Left lobe of liver (tissue), 2 donors: ENCODE data around the gene ALKBH5. TPM values are rescaled to one million over a fixed set of nuclear protein-coding genes. Genes with fewer than 3 reads are reported as not detected.
A peak's percentile ranks its signal among the peaks of the same experiment; 100 is the strongest.
"Not testable (repeated sequence)": the region's sequence is repeated elsewhere in the genome, so short reads cannot be mapped to it uniquely, and the experiment has no call there.

Experiments used
- ATAC-seq: fragments of 200-7000 bp; cut with Tn5 transposase; one replicate; pipeline ENCODE4 v1.9.1; 2020; ENCODE audit warnings: mild to moderate bottlenecking, moderate library complexity
- DNase-seq: peaks from one replicate; pipeline ENCODE4 v3.0.0-alpha.2; 2020; ENCODE audit warnings: low spot score
- total RNA-seq: library from RNA; stranded (reverse); gene quantifications from one replicate; pipeline ENCODE4 v1.2.1, GENCODE V29; 2021
- donor health status: DM: no; HTN: no; CAD: no; lungs with moderate emphysema.
- donor health status: DM: no; HTN: yes; CAD: no.

Gene ALKBH5
- total RNA-seq, 1 donor from 2014 or later, result 69.2 TPM

GRCh38 chr17:18213666-18214270 is 30.1 kb downstream of the ALKBH5 start:
- DNase-seq (no peak), ATAC-seq (no peak)

DNA sequence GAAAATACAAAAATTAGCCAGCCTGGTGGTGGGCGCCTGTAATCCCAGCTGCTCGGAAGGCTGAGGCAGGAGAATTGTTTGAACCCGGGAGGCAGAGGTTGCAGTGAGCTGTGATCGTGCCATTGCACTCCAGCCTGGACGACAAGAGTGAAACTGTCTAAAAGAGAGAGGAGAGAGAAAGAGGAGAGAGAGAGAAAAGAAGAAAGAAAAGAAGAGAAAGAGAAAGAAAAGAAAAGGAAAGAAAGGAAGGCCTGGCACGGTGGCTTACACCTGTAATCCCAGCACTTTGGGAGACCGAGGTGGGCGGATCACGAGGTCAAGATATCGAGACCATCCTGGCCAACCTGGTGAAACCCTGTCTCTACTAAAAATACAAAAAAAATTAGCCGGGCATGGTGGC is 33.3 kb downstream of the ALKBH5 start:
- ATAC-seq, DNase-seq: not testable (repeated sequence)

GRCh38 chr17:18217412-18218015 is 33.9 kb downstream of the ALKBH5 start:
- ATAC-seq (peak; percentile 92), DNase-seq (peak; percentile 73)

DNA sequence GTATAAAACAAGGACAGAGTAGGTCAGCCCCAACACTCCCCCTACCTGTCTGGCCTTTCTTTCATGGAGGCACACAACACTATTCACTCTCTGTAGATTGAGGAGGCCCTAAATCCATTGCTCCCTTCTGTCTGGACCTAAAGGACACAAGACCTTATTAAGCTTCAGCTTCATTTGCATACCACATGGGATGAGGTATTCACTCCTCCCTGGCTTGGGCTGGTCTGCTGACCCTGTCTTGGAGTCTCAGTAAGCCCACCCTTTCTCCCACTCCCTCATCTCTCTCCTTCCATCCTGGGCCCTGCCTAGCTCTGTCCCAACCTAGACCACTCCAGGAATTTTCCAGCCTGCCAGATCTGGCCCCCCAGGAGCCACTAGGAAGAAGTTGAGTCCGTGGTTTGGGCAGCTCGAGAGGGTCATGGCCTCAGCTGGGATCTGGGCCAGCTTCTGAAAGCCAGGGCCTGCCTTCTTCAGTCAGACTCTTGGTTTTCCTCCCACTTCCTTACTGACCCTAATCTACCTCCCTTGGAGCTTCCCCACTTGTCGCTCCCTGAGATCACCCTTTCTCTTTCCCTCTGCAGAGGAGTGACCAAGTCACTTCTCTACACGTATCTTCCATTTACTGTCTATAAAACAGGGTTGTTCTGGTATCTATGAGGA is 35.3 kb downstream of the ALKBH5 start:
- no peak for DNase-seq
- ATAC-seq, result peak; percentile 33

DNA sequence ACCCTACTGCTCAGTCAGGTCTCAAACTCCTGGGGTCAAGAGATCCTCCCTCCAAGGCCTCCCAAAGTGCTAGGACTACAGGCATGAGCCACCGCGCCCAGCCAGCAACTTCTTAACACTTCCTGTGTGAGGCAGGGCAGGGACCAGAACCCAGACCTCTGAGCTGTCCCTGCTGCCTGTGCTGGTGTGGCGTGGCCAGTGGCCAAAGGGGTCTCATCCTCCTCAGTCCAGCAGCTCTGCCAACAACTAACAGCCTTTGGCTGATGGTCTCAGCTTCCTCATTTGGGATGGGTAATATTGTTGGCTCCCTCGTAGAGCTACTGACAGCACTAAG is 40.4 kb downstream of the ALKBH5 start:
- no peak for DNase-seq
- no peak for ATAC-seq

DNA sequence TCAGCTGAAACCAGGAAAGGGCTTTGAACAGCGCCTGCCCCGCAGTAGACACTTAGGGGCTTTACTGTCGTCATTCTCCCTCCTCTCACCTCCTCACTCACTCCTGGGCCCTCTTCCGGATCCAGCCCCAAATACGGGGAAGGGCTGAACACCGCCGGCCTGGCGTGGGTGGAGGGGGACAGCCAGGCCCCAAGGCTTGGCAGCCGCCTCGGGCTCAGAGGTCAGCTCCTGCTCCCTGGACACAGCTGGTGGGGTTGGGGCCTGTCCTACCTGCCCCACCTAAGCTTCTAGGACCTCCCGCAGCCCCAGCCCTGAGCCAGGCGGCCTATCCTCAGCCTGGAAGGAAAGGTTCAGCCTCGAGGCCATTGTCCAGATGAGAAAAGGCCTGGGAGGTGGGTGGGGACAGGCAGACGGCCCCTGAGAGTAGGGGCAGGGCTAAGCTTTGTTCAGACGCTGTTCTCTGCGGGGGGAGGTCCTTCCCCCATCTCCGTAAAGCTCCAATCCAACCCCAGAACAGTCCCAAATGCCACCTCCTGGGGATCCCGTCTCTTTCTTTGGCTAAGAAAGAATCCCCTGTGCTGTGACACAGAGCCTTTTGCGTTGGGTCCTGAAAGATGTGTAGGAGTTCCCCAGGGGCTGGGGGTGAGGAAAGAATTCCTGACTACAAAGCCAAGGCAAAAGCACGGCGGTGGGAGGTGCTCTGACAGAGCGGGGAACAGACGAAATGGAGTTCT is 40.9 kb downstream of the ALKBH5 start:
- no peak for DNase-seq
- no peak for ATAC-seq

GRCh38 chr17:18225121-18225641 is 41.6 kb downstream of the ALKBH5 start, which contains the start of gene LLGL1:
TSS of gene LLGL1 (plus strand) at chr17:18225635. CDS start at chr17:18225683, 48 bp downstream.
- peak; percentile 98 for ATAC-seq
- peak; percentile 96 for DNase-seq

DNA sequence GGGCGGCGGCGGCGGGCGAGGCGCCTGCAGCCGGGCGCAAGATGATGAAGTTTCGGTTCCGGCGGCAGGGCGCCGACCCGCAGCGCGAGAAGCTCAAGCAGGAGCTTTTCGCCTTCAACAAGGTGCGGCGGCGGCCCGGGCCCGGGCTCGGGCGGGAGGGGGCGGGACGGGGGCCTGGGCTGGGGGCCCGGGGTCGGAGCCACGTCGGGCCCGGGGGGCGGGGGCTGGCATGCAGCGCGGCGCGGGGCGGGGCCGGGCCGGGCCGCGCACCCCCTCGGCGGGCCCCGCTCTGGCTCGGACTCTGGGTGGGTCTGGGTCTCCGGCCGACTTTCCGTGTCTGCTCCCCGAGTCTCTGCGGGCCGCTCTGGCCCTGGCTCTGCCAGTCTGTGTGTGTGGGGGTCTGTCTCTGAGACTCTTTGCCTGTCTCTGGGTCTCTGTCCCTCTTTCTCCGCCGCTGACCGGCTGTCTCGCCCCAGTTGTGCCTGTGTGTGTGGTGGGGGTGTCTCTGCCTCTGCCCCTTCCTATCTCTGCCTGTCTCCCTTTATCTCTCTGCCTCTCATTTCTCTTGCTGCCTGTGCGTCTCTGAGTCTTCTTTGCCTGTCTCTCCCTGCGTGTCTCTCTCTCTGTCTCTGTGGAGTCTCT is 42.1 kb downstream of the ALKBH5 start:
- DNase-seq, result no peak
- no peak for ATAC-seq

DNA sequence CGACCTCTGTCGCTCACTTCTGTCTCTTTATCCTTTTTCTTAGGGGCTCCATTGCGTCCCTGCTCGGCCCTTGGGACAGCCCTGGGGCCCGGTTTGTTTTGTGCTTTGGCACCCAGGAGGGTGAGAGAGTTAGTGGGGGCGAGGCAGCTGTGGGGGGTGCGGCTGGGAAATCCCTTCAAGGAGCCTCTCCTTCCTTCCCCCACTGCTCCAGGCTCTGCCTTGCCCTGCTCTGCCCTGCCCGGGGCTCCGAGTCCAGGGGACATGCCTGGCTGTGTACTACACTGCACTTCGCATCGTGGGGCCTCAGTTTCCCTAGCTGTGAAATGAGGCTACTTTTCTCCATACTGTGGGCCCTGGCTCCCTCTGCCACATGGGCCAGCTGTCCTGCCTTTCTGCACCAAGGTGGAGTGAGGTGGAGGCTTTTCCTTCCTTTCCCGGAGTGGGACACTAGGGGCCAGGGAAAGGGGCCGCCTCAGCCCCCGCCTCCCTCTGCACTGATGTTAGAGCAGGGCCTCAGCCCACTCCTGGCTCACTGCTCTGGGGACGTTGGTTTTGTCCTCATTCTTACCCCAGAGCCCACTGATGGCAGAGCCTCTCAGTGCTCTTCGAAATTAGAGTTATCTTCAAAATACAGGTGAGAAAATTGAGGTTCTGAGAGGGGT is 42.8 kb downstream of the ALKBH5 start:
- DNase-seq, result no peak
- no peak for ATAC-seq

DNA sequence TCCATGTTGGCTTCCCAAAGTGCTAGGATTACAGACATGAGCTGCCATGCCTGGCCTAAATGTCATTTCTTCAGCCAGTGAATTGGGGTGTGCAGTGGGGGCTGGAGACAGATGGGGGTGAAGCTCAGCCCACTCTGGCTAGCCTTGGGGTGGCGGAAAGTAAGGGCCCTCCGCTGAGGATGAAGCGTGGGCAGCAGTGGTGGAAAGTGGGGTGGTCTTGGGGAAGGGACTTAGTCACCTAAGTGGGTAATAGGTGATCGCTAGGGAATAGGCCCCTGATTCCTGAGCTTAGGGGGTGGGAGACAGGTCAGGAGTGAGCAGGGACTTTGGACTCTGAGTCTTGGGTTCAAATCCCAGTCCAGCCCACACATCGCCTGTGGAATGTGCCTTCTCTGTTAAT is 44.0 kb downstream of the ALKBH5 start:
- no peak for ATAC-seq
- DNase-seq, result no peak

- ATAC-seq, result no peak
- no peak for DNase-seq
Observed at GRCh38 chr17:18228176-18228682, 44.6 kb downstream of the ALKBH5 start.

DNA sequence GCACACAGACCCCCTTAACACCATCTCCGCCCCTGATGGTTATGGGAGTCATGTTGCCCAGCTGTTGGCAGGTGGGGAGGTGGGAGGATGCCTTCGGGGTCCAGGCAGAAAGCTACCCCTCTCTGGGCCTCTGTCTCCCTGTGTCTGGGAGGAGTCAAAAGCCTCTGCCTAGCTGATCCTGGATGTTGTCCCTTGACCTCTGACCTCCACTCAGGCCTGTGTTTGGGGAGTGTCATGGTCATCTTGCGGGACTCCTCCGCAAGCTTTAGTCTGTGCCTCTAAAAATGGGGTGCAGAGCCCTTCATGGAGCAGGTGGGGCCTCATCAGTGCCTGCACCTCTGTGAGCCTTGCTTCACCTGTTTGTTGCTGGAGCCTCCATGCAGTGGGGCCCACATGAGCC is 45.6 kb downstream of the ALKBH5 start:
- no peak for DNase-seq
- no peak for ATAC-seq

DNA sequence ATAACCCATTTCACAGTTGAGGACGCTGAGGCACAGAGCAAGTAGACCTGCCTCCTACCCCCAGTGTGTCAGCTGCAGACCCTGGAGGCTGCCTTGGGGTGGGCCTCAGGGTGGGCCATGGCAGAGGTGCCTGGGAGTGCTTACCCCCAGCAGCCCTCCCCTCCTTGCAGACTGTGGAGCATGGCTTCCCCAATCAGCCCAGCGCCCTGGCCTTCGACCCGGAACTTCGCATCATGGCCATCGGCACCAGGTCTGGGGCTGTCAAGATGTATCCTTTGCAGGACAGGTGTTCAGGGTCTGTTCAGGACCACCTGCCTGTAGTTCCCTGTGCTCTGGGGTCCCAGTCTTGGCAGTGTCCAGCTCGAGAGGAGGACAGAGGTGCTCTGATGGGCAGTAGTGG is 46.1 kb downstream of the ALKBH5 start:
- ATAC-seq, result no peak
- DNase-seq, result no peak

GRCh38 chr17:18230288-18231141 is 46.9 kb downstream of the ALKBH5 start:
- DNase-seq, result no peak
- no peak for ATAC-seq

DNA sequence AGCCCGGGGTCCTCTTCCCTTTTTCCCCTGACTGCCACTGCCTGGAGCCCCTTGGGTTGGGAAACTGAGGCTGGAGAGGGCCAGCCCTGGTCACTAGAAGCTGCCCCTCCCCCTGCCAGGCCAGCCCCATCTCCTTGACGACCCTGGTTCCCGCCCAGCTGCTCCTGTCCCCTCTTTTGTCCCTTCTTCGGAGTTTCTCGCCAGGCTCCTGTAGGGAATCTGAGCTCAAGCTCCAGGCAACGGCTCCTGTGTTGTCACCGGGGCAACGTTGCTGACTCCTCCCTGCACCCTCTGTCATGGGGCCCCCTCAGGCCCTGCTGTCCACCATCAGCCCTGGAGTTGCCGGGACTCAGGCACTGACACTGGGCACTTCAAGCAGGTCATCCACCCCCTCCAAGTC is 47.5 kb downstream of the ALKBH5 start:
- DNase-seq (no peak), ATAC-seq (no peak)

DNA sequence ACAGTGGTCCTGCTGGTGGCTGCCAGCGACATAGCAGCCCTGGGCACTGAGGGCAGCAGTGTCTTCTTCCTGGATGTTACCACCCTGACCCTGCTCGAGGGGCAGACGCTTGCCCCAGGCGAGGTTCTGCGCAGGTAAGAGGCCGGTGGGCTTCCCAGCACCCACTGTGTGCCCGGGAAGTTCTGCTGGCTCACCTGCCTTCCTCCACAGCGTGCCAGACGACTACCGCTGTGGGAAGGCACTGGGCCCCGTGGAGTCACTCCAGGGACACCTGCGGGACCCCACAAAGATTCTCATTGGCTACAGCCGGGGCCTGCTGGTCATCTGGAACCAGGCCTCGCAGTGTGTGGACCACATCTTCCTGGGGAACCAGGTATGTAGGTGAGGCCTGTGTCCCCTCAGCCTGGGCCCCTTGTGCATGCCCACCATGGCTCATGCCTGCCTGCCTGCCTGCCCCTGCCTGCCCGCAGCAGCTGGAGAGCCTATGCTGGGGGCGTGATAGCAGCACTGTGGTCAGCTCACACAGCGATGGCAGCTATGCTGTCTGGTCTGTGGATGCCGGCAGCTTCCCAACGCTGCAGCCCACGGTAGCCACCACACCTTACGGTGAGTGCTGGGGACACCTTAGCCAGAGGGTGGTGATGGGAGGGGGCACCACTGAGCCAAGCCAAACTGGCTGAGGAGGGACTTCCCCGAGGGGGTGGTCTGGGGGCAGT is 50.3 kb downstream of the ALKBH5 start:
- DNase-seq, result no peak

DNA sequence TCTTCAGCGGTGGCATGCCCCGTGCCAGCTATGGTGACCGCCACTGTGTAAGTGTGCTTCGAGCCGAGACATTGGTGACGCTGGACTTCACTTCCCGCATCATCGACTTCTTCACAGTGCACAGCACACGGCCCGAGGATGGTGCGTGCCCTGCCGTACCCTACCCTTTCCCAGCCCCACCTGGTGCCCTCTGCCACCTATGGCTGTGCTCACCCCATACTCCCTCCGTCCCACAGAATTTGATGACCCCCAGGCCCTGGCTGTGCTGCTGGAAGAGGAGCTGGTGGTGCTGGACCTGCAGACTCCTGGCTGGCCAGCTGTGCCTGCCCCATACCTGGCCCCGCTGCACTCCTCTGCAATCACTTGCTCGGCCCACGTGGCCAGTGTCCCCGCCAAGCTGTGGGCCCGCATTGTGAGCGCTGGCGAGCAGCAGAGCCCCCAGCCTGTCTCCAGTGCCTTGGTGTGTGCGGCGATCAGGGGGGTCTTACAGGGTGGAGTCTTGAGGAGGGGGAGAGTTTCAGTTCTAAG is 51.3 kb downstream of the ALKBH5 start:
- no peak for ATAC-seq
- no peak for DNase-seq

More for the DNA sequence above, 50.3 kb downstream of the ALKBH5 start:
- no peak for ATAC-seq

- DNase-seq (no peak), ATAC-seq (no peak)
Observed at GRCh38 chr17:18235743-18236256, 52.2 kb downstream of the ALKBH5 start.
